Fibroblast of skin of abdomen (primary cell): Measurements from ENCODE around the gene HES7.

Experiments used
- DNase-seq: peaks from one replicate; pipeline ENCODE4 v3.0.0-alpha.2; 2013

HES7 gene

GRCh38 chr17:8072341-8072728 lies 51.6 kb downstream of the HES7 start:
- no peak for DNase-seq

GRCh38 chr17:8071496-8071895 lies 52.4 kb downstream of the HES7 start:
- no peak for DNase-seq
